Germinal center (tissue), 1 donor: ENCODE measurements around the gene DDA1.

Experiments used
- DNase-seq: peaks from one replicate; pipeline ENCODE4 v3.0.0; 2012; ENCODE audit warnings: mixed read lengths, low spot score

DDA1 gene

GRCh38 chr19:17330262-17331044, 21.1 kb downstream of the DDA1 start:
- DNase-seq = no peak

- no peak for DNase-seq
Observed at GRCh38 chr19:17331045-17331558, 21.7 kb downstream of the DDA1 start.

GRCh38 chr19:17332360-17332676, 23.0 kb downstream of the DDA1 start:
- no peak for DNase-seq

GRCh38 chr19:17332677-17333581, 23.6 kb downstream of the DDA1 start:
- no peak for DNase-seq

GRCh38 chr19:17333611-17334413, 24.4 kb downstream of the DDA1 start:
- DNase-seq = peak; percentile 41

GRCh38 chr19:17334414-17335409, 25.3 kb downstream of the DDA1 start, which contains the start of gene ANO8:
Gene ANO8, minus strand, starts transcription at chr19:17334855. Its CDS starts 185 bp downstream, at chr19:17334670.
- peak; percentile 91 for DNase-seq

GRCh38 chr19:17335575-17335974, 26.2 kb downstream of the DDA1 start:
- no peak for DNase-seq

GRCh38 chr19:17336872-17337674, 27.7 kb downstream of the DDA1 start, which contains the start of gene GTPBP3:
Gene GTPBP3, plus strand, starts transcription at chr19:17337553. Its CDS starts 59 bp downstream, at chr19:17337612.
- peak; percentile 98 for DNase-seq

GRCh38 chr19:17337675-17338432, 28.5 kb downstream of the DDA1 start:
- peak; percentile 59 for DNase-seq

- no peak for DNase-seq
Observed at GRCh38 chr19:17338433-17339078, 29.2 kb downstream of the DDA1 start.

- peak; percentile 52 for DNase-seq
Observed at GRCh38 chr19:17339088-17339741, 29.9 kb downstream of the DDA1 start.

- no peak for DNase-seq
Observed at GRCh38 chr19:17340302-17340870, 31.0 kb downstream of the DDA1 start.

- no peak for DNase-seq
Observed at GRCh38 chr19:17340871-17341357, 31.6 kb downstream of the DDA1 start.

GRCh38 chr19:17341386-17341785, 32.0 kb downstream of the DDA1 start:
- no peak for DNase-seq

GRCh38 chr19:17341845-17342244, 32.5 kb downstream of the DDA1 start:
- no peak for DNase-seq

GRCh38 chr19:17346109-17346671, 36.8 kb downstream of the DDA1 start:
- peak; percentile 85 for DNase-seq

GRCh38 chr19:17347361-17347760, 38.0 kb downstream of the DDA1 start:
- no peak for DNase-seq
